Spinal cord (tissue), 10 donors: Measurements from ENCODE around the gene ZNF835. TPM values are rescaled to one million over a fixed set of nuclear protein-coding genes. Genes with fewer than 3 reads are reported as not detected.
"Not testable (repeated sequence)": the region's sequence is repeated elsewhere in the genome, so short reads cannot be mapped to it uniquely, and the experiment has no call there.

Experiments
- DNase-seq, 6 donors: peaks; one replicate each; pipeline versions ENCODE4 v3.0.0 to v3.0.0-alpha.2; 2013 to 2015; ENCODE audit warnings: low spot score in 6 of 6, low read depth in 4 of 6
- H3K27ac ChIP-seq: one replicate; pipeline ENCODE4 v1.5.1; 2013; ENCODE audit warnings: low read depth, low read length, control low read depth
- H3K27me3 ChIP-seq: one replicate; pipeline ENCODE4 v1.6.1; 2013; ENCODE audit warnings: low read length; ENCODE audit not compliant: control insufficient read depth, insufficient read depth
- H3K36me3 ChIP-seq: one replicate; pipeline ENCODE4 v1.6.1; 2013; ENCODE audit warnings: low read length; ENCODE audit not compliant: control insufficient read depth, insufficient read depth
- H3K4me1 ChIP-seq: one replicate; pipeline ENCODE4 v1.6.1; 2013; ENCODE audit warnings: low read length; ENCODE audit not compliant: control insufficient read depth, insufficient read depth
- H3K4me3 ChIP-seq: one replicate; pipeline ENCODE4 v1.5.1; 2013; ENCODE audit warnings: low read depth, low read length, control low read depth
- H3K9me3 ChIP-seq: one replicate; pipeline ENCODE4 v1.6.1; 2013; ENCODE audit warnings: low read length; ENCODE audit not compliant: control insufficient read depth, insufficient read depth
- WGBS: methylation state at CpG from one replicate; pipeline ENCODE4 v1.1.5; 2013; ENCODE audit warnings: missing lambda C conversion rate; ENCODE audit not compliant: insufficient coverage; 5-methylcytosine and 5-hydroxymethylcytosine counted together
- polyA plus RNA-seq, 2 donors: library from polyadenylated mRNA; unstranded; fragments of 120-200 nt; gene quantifications; one replicate each; pipeline ENCODE4 v1.2.1, GENCODE V29; 2013; ENCODE audit not compliant: insufficient read length in 2 of 2
- total RNA-seq, 2 donors: library from RNA; depleted of rRNA in 1 of 2; stranded (reverse); fragments of 120-200 nt in 1 of 2; fragments of >200 nt in 1 of 2; gene quantifications; one replicate each; pipeline versions ENCODE4 v1.2.3 to v1.2.4, GENCODE V29; 2013 to 2014
- donor health status: healthy.

The ZNF835 gene
- total and polyA plus RNA-seq, 4 donors, result 4.1 to 10.3 (median 5.9) TPM

- H3K36me3 ChIP-seq, result no peaks in the 10 kb centered on the region
- no peak overlapping the region for H3K4me3 ChIP-seq
- peak in 2 of 6 donors; percentile 78 to 92 for DNase-seq
- peaks cover 14% of the 10 kb centered on the region for H3K4me1 ChIP-seq
- no peaks in the 10 kb centered on the region for H3K27me3 ChIP-seq
- H3K9me3 ChIP-seq, result no peaks in the 10 kb centered on the region
- WGBS, result 11% methylated on average over 3 of the region's 8 CpGs
- no peak overlapping the region for H3K27ac ChIP-seq
These were observed 20.8 kb upstream of the ZNF835 start for GRCh38 chr19:56692206-56692895.

- Histone ChIP-seq H3K4me1 (peaks cover 14% of the 10 kb centered on the region), H3K27ac (no peak overlapping the region), H3K27me3 (no peaks in the 10 kb centered on the region), H3K4me3 (no peak overlapping the region), H3K36me3 (no peaks in the 10 kb centered on the region), H3K9me3 (no peaks in the 10 kb centered on the region)
- no peak for DNase-seq
- 65% methylated on average over 2 of the region's 10 CpGs for WGBS
These were observed 19.1 kb upstream of the ZNF835 start for GRCh38 chr19:56690670-56691069.

GRCh38 chr19:56689198-56689597 lies 17.6 kb upstream of the ZNF835 start:
- peak in 2 of 6 donors; percentile 25 to 70 for DNase-seq
- Histone ChIP-seq H3K4me1 (peaks cover 10% of the 10 kb centered on the region), H3K36me3 (no peaks in the 10 kb centered on the region), H3K9me3 (no peaks in the 10 kb centered on the region), H3K27ac (no peak overlapping the region), H3K4me3 (no peak overlapping the region), H3K27me3 (no peaks in the 10 kb centered on the region)
- WGBS, result no CpG with 5 or more reads among the region's 10 CpGs

GRCh38 chr19:56687031-56687430 lies 15.5 kb upstream of the ZNF835 start:
- 78% methylated on average over 8 of the region's 8 CpGs for WGBS
- no peak for DNase-seq

GRCh38 chr19:56683116-56683515 lies 11.6 kb upstream of the ZNF835 start:
- H3K27ac ChIP-seq, result no peak overlapping the region
- no peaks in the 10 kb centered on the region for H3K9me3 ChIP-seq
- H3K36me3 ChIP-seq, result no peaks in the 10 kb centered on the region
- H3K27me3 ChIP-seq, result no peaks in the 10 kb centered on the region
- H3K4me3 ChIP-seq, result no peak overlapping the region
- WGBS, result 50% methylated on average over 2 of the region's 7 CpGs
- no peak for DNase-seq
- peaks cover 2% of the 10 kb centered on the region for H3K4me1 ChIP-seq

More at GRCh38 chr19:56687031-56687430, 15.5 kb upstream of the ZNF835 start:
- Histone ChIP-seq H3K4me3 (no peak overlapping the region), H3K27ac (no peak overlapping the region), H3K36me3 (no peaks in the 10 kb centered on the region), H3K4me1 (peaks cover 2% of the 10 kb centered on the region), H3K9me3 (no peaks in the 10 kb centered on the region), H3K27me3 (no peaks in the 10 kb centered on the region)

- WGBS, result 46% methylated on average over 6 of the region's 8 CpGs
- Histone ChIP-seq H3K4me1 (peaks cover 8% of the 10 kb centered on the region), H3K27ac (no peak overlapping the region), H3K9me3 (no peaks in the 10 kb centered on the region), H3K27me3 (no peaks in the 10 kb centered on the region), H3K36me3 (no peaks in the 10 kb centered on the region), H3K4me3 (no peak overlapping the region)
- peak in 1 of 6 donors; percentile 87 for DNase-seq
These were observed 10.1 kb upstream of the ZNF835 start for GRCh38 chr19:56681702-56682101.

- Histone ChIP-seq H3K4me1 (peaks cover 13% of the 10 kb centered on the region), H3K9me3 (no peaks in the 10 kb centered on the region), H3K27me3 (no peaks in the 10 kb centered on the region), H3K27ac (no peak overlapping the region), H3K4me3 (no peak overlapping the region), H3K36me3 (no peaks in the 10 kb centered on the region)
- DNase-seq, result peak in 3 of 6 donors; percentile 62 to 85 (median 78)
- WGBS, result 27% methylated on average over 7 of the region's 8 CpGs
These were observed 6.6 kb upstream of the ZNF835 start for GRCh38 chr19:56678205-56678604.

GRCh38 chr19:56672610-56673009 lies 1.1 kb upstream of the ZNF835 start:
- not testable (repeated sequence) for H3K9me3 ChIP-seq, H3K36me3 ChIP-seq, H3K27ac ChIP-seq, DNase-seq, H3K4me3 ChIP-seq, H3K27me3 ChIP-seq
- H3K4me1 ChIP-seq, result peaks cover 30% of the 10 kb centered on the region
- no CpG with 5 or more reads among the region's 2 CpGs for WGBS

GRCh38 chr19:56670961-56671612 lies 470 bp downstream of the ZNF835 start:
- H3K4me3 ChIP-seq, result peak overlapping the region; percentile 62
- H3K27ac ChIP-seq, result no peak overlapping the region
- no peak for DNase-seq
- H3K4me1 ChIP-seq, result peaks cover 29% of the 10 kb centered on the region
- H3K36me3 ChIP-seq, result peaks cover 6% of the 10 kb centered on the region
- H3K27me3 ChIP-seq, result no peaks in the 10 kb centered on the region
- H3K9me3 ChIP-seq, result no peaks in the 10 kb centered on the region
- WGBS, result 30% methylated on average over 35 of the region's 35 CpGs
